Hindlimb muscle (tissue), 1 donor: ENCODE data around the gene DDR2. TPM values are rescaled to one million over a fixed set of nuclear protein-coding genes. Genes with fewer than 3 reads are reported as not detected.
"Not testable (repeated sequence)": the region's sequence is repeated elsewhere in the genome, so short reads cannot be mapped to it uniquely, and the experiment has no call there.

Source experiments
- DNase-seq: peaks from one replicate; pipeline ENCODE4 v3.0.0-alpha.2; 2013
- polyA plus RNA-seq: library from polyadenylated mRNA; unstranded; fragments of 120-200 nt; gene quantifications from one replicate; pipeline ENCODE4 v1.2.1, GENCODE V29; 2013; ENCODE audit not compliant: insufficient read length

The DDR2 gene
- polyA plus RNA-seq, 1 donor, result 34.6 TPM

DNA sequence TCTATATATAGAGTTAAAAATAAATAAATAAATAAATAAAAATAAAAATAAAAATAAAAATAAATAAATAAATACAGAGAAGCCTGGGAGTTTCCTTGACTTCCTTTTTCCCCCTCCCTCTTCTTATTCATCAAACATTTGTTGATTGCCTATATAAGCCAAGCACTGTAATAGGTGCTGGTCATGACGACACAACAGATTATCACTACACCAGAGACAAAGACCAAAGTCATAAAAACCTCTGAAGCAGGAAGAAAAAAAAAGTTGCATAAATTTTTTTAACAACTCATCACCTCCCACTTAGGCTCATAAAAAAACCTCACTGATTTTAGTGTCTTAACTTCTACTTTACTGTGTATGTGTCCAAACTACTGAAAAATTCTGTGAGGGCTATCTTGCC lies 95.2 kb downstream of the DDR2 start:
- not testable (repeated sequence) for DNase-seq

DNA sequence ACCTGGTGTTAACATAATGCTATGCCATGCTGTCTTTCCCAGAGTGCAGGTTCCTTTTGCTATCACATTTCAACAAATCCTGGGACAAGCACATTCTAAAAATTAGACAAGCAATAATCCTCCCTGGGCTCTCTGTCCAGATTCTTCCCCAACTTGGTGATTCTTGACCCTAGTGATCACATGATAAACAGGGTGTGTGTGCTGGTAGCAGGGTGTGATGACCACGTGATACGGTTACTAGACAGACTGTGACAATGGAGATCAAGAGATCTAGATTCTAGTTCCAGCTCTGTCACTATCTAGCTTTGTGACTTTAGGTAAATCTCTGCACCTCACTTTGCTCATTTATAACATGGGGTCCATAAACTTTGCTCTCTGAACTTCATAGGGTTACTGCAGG lies 96.3 kb downstream of the DDR2 start:
- DNase-seq, result no peak

DNA sequence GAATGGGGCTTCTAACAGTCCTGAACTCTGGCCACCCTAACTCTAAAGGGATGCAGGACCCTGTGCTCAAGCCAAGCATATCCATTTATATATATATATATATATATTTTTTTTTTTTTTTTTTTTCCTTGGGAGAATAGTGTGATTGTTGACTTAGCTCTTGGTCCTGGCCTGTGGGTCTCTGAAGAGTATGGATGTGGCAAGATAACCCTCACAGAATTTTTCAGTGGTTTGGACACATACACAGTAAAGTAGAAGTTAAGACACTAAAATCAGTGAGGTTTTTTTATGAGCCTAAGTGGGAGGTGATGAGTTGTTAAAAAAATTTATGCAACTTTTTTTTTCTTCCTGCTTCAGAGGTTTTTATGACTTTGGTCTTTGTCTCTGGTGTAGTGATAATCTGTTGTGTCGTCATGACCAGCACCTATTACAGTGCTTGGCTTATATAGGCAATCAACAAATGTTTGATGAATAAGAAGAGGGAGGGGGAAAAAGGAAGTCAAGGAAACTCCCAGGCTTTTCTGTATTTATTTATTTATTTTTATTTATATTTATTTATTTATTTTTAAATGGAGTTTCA lies 97.0 kb downstream of the DDR2 start:
- not testable (repeated sequence) for DNase-seq

DNA sequence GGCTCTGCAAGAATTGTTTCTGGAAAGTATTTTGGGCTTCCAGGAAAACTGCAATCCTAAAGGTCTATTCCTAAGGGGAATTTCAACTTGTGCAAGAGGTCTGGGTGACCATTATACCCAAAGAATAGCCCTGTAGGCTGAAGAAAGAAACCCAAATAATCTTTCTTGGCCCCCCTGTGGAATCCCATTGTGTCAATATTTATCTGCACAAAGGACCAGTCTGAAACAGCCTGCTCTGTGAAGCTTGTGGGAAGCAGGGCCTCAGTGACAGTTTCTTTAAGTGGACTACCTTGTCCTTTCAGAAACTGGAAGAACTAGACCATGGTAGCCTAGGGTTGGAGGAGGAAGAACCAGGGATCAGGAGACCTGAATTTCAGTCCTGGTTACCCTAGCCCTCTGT lies 99.8 kb downstream of the DDR2 start:
- no peak for DNase-seq

DNA sequence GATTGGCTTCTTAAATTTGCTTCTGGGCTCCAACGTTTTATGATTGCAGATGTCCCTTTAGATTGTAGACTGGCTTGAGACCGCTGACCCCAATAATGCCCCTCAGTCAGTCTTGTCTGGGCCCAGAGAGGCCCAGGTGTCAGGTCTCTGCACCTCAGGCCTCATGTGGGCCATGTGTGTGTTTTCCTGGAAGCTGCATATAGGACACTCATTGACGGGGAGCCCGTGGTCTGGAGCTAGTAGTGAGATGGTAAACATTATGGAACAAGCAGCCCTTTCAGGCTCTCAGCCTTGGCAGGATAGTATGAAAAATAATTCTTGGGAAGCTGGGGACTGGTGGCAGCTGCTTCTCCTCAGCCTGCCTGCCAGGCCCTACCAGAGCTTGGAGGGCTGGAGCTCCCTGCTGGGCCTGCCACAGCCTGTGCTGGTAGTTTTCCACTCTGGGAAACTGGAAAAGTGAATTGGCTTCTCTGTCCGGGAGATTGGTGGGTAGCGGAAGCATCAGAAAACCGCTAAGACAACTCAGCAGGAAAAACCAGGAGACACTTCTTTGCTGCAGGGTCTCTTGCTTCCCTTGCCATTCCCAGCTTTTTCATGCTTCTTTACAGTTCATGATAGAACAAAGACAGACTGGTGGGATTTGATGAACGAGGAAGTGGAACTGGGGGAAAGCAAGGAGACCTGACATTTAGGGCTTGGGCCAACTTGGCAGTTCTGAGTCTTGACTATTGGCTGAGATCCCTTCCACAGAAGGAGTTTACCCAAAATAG lies 100.5 kb downstream of the DDR2 start:
- no peak for DNase-seq

DNA sequence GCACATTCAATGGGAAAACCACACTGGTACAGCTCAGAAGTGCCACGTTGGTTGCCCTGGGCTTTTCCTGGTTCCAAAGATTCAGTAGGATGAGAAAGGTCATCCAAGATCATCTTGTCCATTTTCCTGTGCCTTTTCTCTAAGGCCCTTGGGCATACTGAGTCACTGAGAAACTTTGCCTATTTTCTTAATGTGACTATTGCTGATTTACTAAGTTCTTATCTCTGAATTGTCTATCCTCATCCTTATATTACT lies 101.0 kb downstream of the DDR2 start:
- DNase-seq, result no peak

DNA sequence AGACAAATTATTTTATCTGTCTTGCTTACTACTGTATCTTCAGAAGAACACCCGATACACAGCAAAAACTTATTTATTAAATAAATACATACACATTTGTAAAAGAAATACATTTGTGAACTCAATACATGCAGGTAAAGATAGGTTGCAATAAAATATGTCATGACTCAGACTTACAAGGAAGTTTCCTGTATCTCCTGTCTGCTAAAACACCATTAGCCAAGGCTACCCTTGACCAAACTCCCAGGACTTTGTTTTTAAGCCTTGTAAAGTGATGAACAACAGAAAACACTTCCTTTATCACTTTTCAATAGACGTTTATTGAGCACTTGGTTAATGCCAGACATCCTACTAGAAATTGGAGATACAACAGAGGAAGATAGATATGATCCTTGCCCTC lies 101.8 kb downstream of the DDR2 start:
- no peak for DNase-seq

DNA sequence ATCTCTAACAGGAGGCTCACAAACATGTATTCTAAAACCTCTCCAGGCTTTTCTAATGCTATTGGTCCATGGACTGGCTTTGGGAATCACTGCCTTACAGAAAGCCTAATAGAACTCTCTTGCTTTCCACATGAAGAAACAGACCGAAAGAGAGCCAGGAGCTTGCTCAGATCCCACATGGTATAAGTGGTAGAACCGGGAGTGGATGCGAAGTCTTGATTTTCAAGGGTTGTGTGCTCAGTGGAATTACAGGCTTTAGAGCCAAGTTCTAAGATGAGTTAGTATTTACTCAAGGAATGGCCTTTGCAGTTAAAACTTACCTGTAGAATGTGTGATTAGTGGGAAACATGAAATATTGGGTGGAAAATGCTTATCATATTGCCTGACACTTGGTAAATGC lies 103.9 kb downstream of the DDR2 start:
- no peak for DNase-seq

DNA sequence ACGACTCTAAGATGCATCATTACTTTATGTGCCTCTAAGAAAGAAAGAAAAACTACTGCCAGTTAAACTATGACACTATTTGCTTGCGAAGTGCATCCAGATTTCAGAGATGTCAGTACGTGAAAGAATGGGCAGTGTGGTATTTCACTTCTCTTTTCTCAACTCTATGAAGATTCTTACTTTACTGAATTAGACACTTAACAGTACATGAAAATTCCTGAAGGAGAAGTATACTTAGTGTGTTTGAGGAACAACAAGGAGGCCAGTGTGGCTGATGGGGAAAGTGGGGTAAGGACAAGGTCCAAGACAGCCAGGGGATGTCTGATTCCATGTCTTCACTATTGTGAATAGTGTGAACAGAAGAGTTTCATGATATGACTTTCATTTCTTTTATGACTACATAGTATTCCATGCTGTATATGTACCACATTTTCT lies 104.4 kb downstream of the DDR2 start:
- no peak for DNase-seq

DNA sequence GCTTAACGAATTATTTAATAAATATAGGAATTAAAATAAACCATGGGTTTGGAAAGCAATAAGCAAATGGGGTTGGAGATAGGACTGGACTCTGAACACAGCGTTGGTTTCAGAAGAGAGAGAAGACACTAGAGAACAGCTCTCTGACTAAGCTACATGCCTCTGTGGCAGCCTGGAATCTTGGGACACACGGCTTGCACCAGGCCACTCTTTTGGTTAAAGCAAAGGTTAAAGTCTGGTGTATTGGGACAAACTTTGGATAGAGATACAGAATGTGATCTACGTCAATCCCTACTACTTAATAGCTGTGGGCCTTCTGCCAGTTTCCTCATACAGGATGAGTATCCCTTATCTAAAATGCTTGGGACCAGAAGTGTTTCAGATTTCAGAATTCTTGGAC lies 108.5 kb downstream of the DDR2 start:
- no peak for DNase-seq

DNA sequence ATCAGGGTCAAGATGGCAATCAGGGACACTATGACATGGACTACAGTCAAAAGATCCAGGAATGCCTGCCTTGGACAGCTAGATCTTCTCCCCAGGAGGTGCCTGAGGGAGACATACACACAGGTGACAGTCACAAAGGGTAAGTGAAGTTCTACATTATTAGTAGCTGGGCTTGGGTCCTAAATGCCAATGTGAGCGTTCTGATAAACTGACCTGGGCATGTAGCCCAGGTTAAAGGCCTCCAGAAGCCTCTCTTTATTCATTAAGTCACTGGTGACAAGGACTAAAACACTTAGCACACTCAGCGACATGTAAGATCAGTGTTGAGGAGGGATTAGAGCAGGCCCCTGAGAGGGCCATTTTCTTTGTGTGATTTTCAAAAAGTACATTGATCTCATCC lies 109.3 kb downstream of the DDR2 start:
- DNase-seq, result no peak

DNA sequence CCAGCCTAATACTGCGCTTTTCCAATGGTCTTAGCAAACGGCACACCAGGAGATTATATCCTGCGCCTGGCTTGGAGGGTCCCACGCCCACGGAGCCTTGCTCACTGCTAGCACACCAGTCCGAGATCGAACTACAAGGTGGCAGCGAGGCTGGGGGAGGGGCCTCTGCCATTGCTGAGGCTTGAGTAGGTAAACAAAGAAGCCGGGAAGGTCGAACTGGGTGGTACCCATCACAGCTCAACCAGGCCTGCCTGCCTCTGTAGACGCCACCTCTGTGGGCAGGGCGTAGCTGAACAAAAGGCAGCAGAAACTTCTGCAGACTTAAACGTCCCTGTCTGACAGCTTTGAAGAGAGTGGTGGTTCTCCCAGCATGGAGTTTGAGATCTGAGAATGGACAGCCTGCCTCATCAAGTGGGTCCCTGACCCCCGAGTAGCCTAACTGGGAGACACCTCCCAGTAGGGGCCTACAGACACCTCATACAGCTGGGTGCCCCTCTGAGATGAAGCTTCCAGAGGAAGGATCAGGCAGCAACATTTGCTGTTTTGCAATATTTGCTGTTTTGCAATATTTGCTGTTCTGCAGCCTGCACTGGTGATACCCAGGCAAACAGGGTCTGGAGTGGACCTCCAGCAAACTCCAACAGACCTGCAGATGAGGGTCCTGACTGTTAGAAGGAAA lies 114.1 kb downstream of the DDR2 start:
- not testable (repeated sequence) for DNase-seq

DNA sequence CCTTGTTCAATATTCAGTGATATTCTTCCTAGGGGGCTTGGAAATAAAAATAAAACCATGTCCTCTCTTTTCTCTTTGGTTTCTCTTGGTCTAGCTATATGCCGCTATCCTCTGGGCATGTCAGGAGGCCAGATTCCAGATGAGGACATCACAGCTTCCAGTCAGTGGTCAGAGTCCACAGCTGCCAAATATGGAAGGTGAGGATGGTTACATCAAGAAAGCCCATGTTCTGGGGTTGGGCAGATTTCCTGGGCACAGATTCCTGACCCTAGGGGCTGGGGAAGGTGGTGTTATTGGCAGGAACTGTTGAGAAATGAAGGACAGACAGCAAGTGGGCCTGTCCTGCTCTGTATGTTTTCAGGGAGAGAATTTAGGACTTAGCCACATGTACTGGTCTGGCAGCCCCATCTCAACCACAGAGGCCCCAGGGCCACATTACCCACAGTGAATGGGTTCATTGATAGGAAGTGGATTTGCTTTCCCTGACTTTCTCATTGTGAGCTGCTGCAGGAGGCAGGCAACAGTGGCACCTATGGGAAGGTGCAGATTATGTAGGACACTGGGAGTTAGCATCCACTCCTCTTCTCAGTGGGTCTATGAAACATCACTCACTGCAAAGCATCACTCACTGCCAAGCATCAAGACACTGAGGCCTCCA lies 120.9 kb downstream of the DDR2 start:
- no peak for DNase-seq

DNA sequence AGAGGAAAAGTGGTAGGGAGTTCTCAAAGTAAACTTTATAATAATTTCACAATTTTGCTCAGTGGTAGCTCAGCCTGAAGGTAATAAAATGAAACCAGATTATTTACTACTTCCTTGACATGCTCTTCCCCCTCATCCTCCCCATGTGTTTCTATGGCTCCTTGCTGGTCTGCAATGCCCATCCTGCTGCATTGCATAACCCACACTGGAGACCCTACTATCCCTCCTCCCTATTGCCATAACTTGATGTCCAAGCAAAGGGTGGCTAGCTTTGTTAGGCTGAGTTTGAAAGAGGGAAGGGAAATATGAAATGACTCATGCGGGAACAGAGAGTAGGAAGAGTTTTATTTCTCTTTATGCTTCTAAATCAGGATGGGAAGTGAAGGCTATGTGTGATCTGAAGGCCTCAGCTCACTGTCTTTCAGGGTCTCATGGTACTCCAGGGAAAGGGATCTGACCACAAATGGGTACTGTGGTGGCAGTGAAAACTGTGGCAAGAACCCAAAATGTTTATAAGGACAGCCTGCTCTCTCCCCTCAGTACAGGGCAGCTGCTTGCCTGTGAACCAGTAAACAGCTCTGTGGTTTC lies 121.8 kb downstream of the DDR2 start:
- DNase-seq, result no peak

DNA sequence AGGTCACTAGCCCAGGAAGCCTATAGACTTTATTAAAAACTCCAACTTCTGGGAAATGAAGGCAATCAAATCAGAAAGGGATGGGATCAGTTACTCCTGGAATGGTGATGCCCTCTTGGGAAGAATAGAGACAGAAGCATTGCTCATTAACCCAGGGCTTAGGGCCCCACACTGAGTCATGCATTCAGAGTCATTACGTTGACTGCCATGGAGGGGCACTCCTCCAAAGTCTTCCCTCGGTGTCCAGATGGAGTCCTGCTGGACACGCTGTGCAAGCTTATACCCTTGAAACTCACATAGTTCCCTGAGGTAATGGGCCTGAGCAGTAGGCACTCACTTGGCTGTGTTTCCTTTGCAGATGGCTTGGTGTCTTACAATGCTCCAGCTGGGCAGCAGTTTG lies 123.0 kb downstream of the DDR2 start:
- DNase-seq, result no peak

DNA sequence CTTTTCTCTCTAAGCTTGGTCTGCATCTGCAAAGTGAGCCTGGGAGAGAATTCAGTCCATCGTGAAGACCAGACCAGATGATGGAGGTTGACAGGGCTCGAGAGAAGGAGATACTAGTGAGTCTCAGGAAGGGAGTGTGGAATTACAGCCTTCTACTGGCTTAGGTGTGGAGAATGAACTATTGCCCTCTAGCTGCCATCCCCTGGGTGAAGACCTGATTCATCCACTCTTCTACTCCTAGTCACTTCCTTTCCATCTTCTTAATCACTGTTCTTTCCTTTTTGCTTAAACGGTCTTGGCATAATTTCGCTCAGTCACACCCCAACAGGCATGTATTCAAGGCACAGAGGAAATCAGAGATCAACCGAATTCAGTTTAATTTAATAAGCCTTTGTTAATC lies 124.3 kb downstream of the DDR2 start:
- DNase-seq, result no peak

DNA sequence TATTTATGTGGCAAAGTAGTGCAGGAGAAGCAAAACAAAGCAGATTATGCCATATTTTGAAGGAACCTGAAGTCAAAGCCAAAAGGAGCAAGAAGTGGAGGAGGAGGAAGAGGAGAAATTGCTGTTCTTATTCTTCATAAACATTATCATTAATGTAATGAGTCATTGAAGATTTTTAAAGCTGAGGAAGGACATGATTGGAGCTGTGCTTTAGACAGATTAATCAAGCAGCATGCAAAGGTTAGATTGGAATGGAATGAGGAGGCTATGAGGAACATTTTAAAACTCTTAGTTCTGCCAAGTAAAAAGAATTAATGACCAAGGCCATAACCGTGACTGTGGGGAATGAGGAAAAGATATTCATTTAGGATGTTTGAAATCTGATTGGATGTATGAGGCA lies 125.2 kb downstream of the DDR2 start:
- no peak for DNase-seq

DNA sequence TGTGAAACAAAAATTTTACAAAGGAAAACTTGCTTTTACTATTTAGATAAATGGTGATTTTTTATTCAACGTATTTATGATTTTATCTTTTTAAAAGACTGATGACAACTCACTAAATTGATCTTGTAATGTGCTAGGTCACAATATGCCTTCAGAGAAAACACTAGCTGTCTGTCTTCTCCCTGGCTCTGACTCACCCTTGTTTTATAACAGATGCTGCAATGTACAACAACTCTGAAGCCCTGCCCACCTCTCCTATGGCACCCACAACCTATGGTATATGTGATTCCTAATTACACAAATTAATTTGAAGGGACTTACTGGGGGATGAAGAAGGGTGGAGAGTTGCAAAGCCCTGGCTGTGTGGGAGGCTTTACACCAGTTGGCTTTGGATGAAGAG lies 133.5 kb downstream of the DDR2 start:
- DNase-seq, result no peak

DNA sequence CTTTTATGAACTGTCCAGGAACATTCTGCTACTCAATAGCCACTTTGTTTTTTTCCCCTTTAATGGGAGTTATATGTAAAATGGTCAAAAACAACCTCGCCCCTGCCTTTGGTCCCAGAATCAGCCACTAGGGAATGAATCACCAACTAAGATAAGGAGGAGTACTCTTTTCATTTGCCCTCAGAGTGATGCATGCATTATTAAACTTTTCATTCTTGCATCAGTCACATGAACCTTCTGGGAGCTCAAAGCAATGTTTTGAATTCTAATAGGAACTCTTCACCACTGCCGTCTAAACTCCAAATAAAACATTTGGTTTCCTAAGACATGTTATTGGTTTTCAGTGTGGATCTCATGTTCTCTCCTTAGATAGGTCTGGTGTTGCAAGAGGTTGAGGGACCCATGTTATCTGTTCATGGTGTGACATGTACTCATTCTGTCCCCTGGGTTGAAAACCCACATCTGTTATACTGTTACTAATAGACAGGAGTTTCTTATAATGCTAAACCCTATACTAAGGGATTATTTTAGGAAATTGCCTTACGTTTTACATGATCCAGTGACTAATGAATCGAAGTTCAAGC lies 140.4 kb downstream of the DDR2 start:
- DNase-seq, result no peak

DNA sequence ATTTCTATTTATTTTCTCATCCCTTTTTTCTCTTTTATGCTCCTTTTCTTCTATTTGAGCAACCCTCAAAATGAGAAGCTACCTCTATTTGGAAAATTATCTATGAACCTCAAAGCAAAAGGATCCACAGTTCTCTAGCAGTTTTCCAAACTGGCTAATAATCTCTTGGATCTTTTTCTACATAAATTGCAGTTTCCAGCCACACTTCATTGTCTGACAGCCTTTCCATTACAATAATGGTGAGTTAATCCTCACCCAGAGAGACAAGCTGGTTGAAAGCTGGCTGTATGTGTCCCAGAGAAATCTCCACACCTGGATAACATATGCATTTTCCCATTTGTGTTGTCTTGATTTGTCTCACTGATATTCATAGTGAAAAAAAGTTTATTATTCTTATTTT lies 141.7 kb downstream of the DDR2 start:
- DNase-seq, result no peak

DNA sequence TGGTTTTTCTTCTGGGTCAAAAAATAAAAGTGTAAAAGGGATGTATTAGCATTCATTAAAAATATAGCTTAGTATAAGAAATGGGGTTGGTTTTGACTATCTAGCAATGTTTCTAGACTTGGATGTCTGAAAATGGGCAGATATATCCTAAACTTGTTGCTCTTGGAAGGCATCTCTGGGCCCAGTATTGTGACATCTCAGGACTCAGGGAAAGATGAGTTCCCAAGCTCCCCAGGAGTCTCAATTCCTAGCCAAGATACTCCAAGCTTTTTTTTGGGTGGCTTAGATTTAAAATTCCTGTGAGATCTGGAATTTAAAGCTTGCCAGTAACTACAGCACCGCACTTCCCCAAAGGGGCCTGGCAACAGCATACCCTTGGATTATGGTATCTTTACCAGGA lies 146.8 kb downstream of the DDR2 start:
- DNase-seq, result no peak

DNA sequence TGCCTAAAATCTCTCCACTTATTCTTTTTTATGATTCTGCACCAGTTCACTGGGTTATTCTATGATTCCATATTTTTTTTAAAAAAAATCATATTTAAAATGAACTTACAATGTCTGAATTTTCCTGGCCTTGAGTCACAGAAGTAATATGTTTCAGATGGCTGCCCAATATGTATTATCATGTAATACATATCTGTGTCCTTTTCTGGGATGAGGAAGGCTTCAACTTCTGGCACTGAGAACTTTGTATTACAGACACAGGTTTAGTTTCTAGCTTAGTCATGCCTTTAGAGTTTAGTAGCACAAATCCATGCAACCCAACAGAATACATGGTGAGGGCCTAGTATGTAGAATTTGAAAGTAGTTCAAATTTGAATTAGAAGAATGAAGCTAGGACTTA lies 150.4 kb downstream of the DDR2 start:
- DNase-seq, result no peak

DNA sequence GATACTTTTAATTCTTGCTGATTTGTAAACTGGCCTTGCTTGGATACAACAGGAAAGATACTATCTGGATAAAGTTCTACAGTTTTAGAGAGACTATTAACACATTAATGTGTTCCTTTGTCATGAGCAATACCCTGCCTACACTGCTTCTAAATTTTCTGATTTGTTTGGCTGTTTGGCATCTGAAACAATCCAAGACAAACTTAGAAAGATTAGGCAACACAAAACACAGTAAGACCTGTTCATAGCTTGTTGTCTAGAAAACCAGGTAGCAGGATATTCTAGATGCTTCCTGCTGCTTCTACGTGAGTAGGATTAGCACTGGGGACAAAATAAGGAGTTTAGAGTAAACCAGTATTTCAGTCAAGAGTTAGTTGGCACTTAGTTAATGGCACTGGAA lies 152.7 kb downstream of the DDR2 start:
- DNase-seq, result not testable (repeated sequence)
